NCI-H1092 (cell line): Measurements from ENCODE around the gene CDK7.
"Not testable (repeated sequence)": the region's sequence is repeated elsewhere in the genome, so short reads cannot be mapped to it uniquely, and the experiment has no call there.

Experiments
- DNase-seq: peaks from one replicate; lab custom pipeline; 2025; lab: John Stamatoyannopoulos, UW

CDK7 gene

GRCh38 chr5:69237877-69238276 is 3.2 kb downstream of the CDK7 start:
- no peak for DNase-seq

- no peak for DNase-seq
These were observed 4.1 kb downstream of the CDK7 start for GRCh38 chr5:69238760-69239251.

- no peak for DNase-seq
These were observed 7.7 kb downstream of the CDK7 start for GRCh38 chr5:69242215-69242927.

- DNase-seq: no peak
These were observed 10.3 kb downstream of the CDK7 start for GRCh38 chr5:69245031-69245430.

- DNase-seq: no peak
These were observed 13.3 kb downstream of the CDK7 start for GRCh38 chr5:69248019-69248418.

- DNase-seq: no peak
These were observed 15.9 kb downstream of the CDK7 start for GRCh38 chr5:69250593-69250992.

- DNase-seq: no peak
These were observed 17.8 kb downstream of the CDK7 start for GRCh38 chr5:69252437-69252836.

- DNase-seq: not testable (repeated sequence)
These were observed 21.3 kb downstream of the CDK7 start for GRCh38 chr5:69255940-69256339.

GRCh38 chr5:69257577-69257976 is 22.9 kb downstream of the CDK7 start:
- no peak for DNase-seq

GRCh38 chr5:69261034-69261433 is 26.3 kb downstream of the CDK7 start:
- no peak for DNase-seq

- no peak for DNase-seq
These were observed 31.2 kb downstream of the CDK7 start for GRCh38 chr5:69265931-69266330.

- no peak for DNase-seq
These were observed 34.2 kb downstream of the CDK7 start for GRCh38 chr5:69268899-69269298.

GRCh38 chr5:69270840-69271239 is 36.2 kb downstream of the CDK7 start:
- DNase-seq: no peak

GRCh38 chr5:69271376-69271775 is 36.7 kb downstream of the CDK7 start:
- DNase-seq: no peak

- DNase-seq: no peak
These were observed 40.9 kb downstream of the CDK7 start for GRCh38 chr5:69275563-69275962.

GRCh38 chr5:69276422-69277174 is 41.9 kb downstream of the CDK7 start:
- DNase-seq: no peak

- DNase-seq: no peak
These were observed 44.8 kb downstream of the CDK7 start for GRCh38 chr5:69279517-69279916.

GRCh38 chr5:69281114-69281513 is 46.4 kb downstream of the CDK7 start:
- no peak for DNase-seq

- DNase-seq: no peak
These were observed 49.5 kb downstream of the CDK7 start for GRCh38 chr5:69284203-69284602.

- DNase-seq: no peak
These were observed 50.9 kb downstream of the CDK7 start for GRCh38 chr5:69285448-69286116.

GRCh38 chr5:69288069-69288468 is 53.4 kb downstream of the CDK7 start:
- no peak for DNase-seq

GRCh38 chr5:69288688-69289087 is 54.0 kb downstream of the CDK7 start:
- DNase-seq: no peak

- no peak for DNase-seq
These were observed 57.6 kb downstream of the CDK7 start for GRCh38 chr5:69292306-69292705.
